Measurements from ENCODE around the gene DICER1. TPM values are rescaled to one million over a fixed set of nuclear protein-coding genes. Genes with fewer than 3 reads are reported as not detected.
A peak's percentile ranks its signal among the peaks of the same experiment; 100 is the strongest.

DICER1 gene
- total and polyA plus RNA-seq, 11 donors: 5.4 to 57.9 (median 29.3) TPM

DNA sequence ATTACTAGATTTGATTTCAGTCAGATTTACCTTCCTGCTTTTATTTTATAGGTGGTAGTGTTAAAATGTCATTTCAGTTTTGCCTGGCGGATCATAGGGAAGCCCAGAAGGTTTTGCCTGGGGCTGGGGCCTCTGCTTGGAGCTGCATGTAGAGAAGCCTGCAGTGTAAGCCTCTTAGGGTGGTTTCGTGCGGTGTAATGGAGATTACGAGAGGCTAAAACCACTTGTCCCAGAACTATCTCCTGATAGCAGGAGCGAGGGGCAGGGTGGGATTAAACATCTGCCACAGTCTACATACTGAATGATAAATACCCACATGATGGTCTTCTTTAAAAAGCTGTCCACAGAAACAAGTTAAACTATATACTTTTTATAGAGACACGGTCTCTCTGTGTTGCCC, 35.0 kb upstream of the DICER1 start:
- DNase-seq (no peak), ATAC-seq (no peak)
- H3K9me3 ChIP-seq: peaks cover 0 to 12% (median 2%) of the 10 kb centered on the region in 12 donors
- H3K27ac ChIP-seq: peak overlapping the region in 5 of 12 donors; percentile 57 to 71 (median 63)
- intact Hi-C loops (cut with DNase I): loop anchor here in 4 of 10 donors (5.0 to 10.0 kb wide), 4 partner anchors 50 to 508 kb away; no protein-coding TSS in a partner anchor
- H3K36me3 ChIP-seq: peaks cover 0 to 12% (median 2%) of the 10 kb centered on the region in 9 donors
- WGBS, 4 donors: 93 to 98% (median 96%) methylated on average over 6 of the region's 6 CpGs
- H3K4me3 ChIP-seq: no peak overlapping the region
- peaks cover 0 to 26% (median 0%) of the 10 kb centered on the region in 9 donors for H3K27me3 ChIP-seq
- TF ChIP-seq, protein P1, sequence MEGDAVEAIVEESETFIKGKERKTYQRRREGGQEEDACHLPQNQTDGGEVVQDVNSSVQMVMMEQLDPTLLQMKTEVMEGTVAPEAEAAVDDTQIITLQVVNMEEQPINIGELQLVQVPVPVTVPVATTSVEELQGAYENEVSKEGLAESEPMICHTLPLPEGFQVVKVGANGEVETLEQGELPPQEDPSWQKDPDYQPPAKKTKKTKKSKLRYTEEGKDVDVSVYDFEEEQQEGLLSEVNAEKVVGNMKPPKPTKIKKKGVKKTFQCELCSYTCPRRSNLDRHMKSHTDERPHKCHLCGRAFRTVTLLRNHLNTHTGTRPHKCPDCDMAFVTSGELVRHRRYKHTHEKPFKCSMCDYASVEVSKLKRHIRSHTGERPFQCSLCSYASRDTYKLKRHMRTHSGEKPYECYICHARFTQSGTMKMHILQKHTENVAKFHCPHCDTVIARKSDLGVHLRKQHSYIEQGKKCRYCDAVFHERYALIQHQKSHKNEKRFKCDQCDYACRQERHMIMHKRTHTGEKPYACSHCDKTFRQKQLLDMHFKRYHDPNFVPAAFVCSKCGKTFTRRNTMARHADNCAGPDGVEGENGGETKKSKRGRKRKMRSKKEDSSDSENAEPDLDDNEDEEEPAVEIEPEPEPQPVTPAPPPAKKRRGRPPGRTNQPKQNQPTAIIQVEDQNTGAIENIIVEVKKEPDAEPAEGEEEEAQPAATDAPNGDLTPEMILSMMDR (IDR thresholded peaks at IDR 0.05): no peak
- H3K4me1 ChIP-seq: peaks cover 0 to 31% (median 18%) of the 10 kb centered on the region in 12 donors

DNA sequence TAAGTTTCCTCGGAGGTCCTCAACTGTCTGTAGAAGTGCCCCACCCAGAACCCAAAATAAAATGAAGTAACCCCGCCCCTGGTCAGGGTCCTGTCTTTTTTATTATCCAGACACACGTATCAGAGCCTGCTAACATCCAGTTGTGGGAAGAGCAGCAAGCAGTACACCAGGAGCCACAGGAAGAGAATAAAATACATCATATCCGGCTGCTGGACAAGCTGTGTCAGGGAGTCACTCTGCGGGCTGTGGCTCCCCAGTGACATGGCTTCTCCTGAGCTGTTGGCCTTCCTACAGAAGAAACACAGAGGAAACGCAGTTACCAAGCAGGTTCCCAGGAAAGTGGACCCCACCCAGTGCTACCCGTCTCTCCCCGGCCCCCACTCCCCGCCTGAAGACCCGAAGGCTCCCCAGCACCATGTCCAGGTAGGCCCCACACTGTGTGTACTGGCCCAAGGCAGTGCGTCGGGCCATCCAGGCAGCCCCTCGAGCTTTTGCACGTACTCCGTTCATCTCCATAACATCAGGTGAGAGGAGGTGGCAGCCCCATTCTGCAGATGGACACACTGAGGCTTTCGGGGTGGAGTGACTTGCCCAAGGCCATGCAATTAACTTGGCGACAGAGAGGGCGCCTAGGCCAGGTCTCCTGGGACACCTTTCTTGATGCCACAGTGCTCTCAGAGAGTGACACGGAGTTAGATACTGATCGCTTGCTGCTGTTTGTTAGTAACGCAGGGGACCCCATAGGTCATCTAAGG, 34.3 kb upstream of the DICER1 start:
- Histone ChIP-seq H3K4me3 (no peak overlapping the region), H3K36me3 (peaks cover 0 to 12% (median 2%) of the 10 kb centered on the region in 9 donors), H3K27me3 (peaks cover 0 to 19% (median 0%) of the 10 kb centered on the region in 9 donors), H3K27ac (peak overlapping the region in 11 of 12 donors; percentile 42 to 71 (median 59)), H3K4me1 (peaks cover 0 to 36% (median 19%) of the 10 kb centered on the region in 12 donors), H3K9me3 (peaks cover 0 to 12% (median 2%) of the 10 kb centered on the region in 12 donors)
- no peak for DNase-seq
- peak in 3 of 4 donors; percentile 36 to 85 (median 55) for ATAC-seq
- no peak for TF ChIP-seq POLR2A (IDR thresholded peaks at IDR 0.05)
- TF ChIP-seq, protein P1 (IDR thresholded peaks at IDR 0.05): no peak
- WGBS, 4 donors: 78 to 87% (median 84%) methylated on average over 21 of the region's 21 CpGs
- intact Hi-C loops (cut with DNase I): loop anchor here in 4 of 10 donors (5.0 to 10.0 kb wide), 4 partner anchors 49 to 507 kb away; no protein-coding TSS in a partner anchor

DNA sequence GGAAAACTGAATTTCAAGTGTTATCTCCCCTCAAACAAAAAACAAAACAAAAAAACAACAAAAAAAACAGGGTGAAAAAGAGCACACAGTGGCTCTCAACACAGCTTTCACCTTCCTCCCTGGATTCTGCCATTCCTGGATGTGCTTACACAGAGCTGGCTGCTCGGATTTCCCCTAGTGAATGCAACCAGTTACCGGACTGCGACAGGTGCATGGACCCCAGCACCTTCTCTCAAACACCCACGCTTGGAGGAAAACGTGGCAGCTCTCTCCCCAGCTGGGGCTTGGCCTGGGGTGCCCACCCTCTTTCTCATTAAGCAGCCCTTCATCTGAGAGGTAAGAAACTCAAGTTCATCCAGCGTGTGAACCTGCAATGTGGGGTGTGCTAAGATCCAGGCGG, 33.5 kb upstream of the DICER1 start:
- intact Hi-C loops (cut with DNase I): loop anchor here in 4 of 10 donors (5.0 to 10.0 kb wide), 4 partner anchors 49 to 506 kb away; no protein-coding TSS in a partner anchor

More for the DNA sequence above, 33.5 kb upstream of the DICER1 start:
- DNase-seq (no peak), ATAC-seq (no peak)
- H3K27ac ChIP-seq: peak overlapping the region in 11 of 12 donors; percentile 38 to 71 (median 59)
- peaks cover 0 to 12% (median 2%) of the 10 kb centered on the region in 9 donors for H3K36me3 ChIP-seq
- H3K4me3 ChIP-seq: no peak overlapping the region
- peaks cover 0 to 43% (median 23%) of the 10 kb centered on the region in 12 donors for H3K4me1 ChIP-seq
- peaks cover 0 to 17% (median 0%) of the 10 kb centered on the region in 9 donors for H3K27me3 ChIP-seq
- H3K9me3 ChIP-seq: peaks cover 0 to 12% (median 2%) of the 10 kb centered on the region in 12 donors
- TF ChIP-seq, protein P1 (IDR thresholded peaks at IDR 0.05): no peak
- TF ChIP-seq POLR2A (IDR thresholded peaks at IDR 0.05): no peak
- 88 to 92% (median 91%) methylated on average over 7 of the region's 7 CpGs for WGBS, 4 donors

All from heart left ventricle (tissue), 16 donors.